GM19351 (cell line): ENCODE measurements around the gene TMED3.

ENCODE experiments used
- ATAC-seq: cut with Tn5 transposase; IDR thresholded peaks from one replicate; pipeline ENCODE4 v1.9.1; 2021; ENCODE audit warnings: mild to moderate bottlenecking, moderate library complexity; ENCODE audit not compliant: unreplicated experiment

Gene TMED3

DNA sequence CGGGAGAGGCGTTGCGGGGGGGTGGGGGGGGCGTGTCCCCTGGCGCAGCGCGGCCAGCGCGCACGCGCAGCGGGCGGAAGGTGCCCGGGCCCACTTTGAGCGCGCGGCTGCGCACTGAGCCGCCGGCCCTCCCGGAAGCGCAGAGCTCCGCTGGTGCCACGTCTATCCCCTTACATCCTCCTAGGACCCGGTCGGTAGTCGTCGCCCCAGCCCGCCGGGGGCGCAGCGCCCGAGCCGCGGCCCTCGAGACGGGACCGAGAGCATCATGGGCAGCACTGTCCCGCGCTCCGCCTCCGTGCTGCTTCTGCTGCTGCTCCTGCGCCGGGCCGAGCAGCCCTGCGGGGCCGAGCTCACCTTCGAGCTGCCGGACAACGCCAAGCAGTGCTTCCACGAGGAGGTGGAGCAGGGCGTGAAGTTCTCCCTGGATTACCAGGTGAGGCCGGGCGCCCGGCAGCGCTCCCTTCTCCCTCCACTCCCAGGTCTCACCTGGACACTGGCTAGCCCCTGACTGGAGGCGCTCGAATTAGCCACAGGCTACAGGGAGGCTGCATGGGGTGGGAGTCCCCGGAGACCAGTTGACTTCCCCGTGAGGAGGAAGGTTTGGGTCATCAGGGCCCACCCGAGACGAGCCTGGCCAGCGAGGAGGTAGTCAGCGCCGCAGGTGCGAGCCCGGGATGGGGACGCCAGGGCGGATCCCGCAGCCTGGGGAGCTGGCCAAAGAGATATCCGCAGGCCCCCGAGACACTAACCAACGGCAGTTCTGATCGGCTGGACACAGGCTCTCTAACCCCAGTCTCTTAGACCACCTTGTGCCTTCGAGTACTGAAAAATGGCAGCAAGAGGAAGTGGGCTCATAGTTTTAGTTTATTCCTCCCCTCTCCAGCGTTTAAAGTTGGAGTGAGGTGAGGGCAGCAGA lies at the start of gene TMED3:
TMED3 (plus strand) TSS at position 128 of the 916 bp plus-strand sequence; CDS start at position 266, 138 bp downstream.
- peak; percentile 90 for ATAC-seq

GRCh38 chr15:79261836-79262235 lies 49.1 kb upstream of the TMED3 start:
- ATAC-seq: no peak

GRCh38 chr15:79265167-79265566 lies 45.7 kb upstream of the TMED3 start:
- ATAC-seq: no peak

DNA sequence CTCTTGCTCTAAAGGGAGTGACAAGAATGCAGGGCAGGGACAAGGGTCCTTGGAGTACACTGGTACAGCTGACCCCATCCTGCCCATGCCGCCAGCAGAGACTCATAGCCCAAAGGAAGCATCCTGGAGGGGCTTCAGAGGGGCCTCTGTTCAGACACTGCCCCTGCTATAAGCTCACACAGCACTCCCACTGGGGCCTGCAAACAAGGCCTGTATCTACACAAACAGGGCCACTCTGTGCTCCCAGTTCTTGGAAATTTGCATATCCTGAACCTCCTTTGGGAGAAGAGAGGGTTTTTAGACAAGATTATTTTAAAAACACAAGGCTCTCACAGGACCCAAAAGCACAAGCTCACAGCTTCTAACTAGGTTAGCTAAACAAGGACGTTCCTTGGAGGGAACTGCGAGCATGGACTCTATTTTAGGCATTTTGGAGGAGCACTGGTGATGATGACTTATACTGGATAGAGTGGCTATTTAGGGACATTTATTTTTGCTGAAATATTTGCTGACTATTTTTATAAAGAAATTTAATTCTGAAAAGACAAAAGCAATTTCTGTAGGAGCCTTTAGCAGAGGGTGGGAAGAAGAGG lies 44.8 kb upstream of the TMED3 start:
- no peak for ATAC-seq

DNA sequence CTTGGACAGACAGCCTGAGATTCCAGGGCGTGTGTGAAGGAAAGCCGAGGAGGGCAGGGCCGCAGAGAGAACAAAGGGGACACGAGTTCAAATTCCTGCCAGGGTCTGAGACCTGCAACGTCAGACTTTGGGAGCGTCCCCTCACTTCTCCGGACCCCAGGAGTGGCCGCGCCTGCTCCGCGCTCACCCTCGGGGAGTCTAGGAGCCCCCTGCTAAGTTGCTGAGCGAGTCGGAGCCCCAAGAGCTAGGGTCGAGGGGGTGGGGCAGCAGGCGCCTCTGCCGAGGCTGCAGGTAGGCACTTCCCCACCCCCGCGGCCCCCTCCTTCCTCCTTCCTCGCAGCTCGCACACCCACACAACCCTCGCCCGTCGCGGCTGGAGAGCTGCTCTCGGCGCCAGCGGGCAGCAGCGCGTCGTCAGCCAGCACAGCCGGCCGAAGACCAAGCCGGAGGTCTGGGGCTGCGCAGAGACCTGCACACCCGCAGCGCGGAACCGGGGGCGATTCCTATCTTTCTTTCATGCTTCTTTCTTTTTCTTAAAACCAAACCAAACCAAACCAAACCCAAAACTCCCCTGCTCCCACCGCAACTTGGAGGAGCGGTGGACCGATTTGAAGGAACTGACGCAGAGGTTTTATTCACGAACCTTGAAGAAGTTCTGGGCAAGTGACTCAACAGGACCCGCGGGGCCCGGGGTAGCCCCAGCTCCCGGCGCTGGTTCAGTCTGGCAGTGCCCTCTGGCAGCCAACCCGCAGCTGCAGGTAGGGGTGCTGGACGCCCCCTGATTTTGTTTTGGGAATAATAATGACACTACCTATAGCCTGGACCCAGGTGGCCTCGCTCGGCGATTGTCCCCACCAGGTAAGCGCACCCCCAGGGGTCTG lies 28.3 kb upstream of the TMED3 start, which contains the start of gene ANKRD34C:
ANKRD34C (plus strand) TSS at position 352 of the 881 bp plus-strand sequence. CDS start 10,563 bp downstream, outside the sequence.
- ATAC-seq: no peak

GRCh38 chr15:79283252-79284048 lies 27.5 kb upstream of the TMED3 start:
- no peak for ATAC-seq

- no peak for ATAC-seq
Observed at GRCh38 chr15:79290642-79291275, 20.2 kb upstream of the TMED3 start.

- no peak for ATAC-seq
Observed at GRCh38 chr15:79292011-79292410, 18.9 kb upstream of the TMED3 start.

GRCh38 chr15:79294075-79294474 lies 16.8 kb upstream of the TMED3 start:
- ATAC-seq: no peak

DNA sequence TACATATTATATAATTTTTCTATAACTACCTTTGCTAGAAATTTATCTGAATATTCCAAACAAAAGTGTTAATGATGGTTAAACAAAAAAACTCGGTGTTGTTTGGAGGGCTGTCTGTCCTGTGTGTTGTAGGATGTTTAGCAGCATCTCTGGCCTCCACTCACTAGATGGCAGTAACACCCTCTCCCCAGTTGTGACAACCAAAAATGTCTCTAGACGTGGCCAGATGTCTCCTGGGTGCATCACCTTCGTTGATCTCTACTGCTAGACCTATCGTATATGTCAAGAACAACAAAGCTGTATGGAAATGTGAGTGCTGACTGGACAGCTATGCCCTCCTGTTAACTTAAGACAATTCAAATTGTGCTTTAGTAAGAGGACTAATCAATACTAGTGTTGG lies 14.3 kb upstream of the TMED3 start:
- ATAC-seq: no peak

- no peak for ATAC-seq
Observed at GRCh38 chr15:79299126-79299840, 11.6 kb upstream of the TMED3 start.

GRCh38 chr15:79299841-79300235 lies 11.1 kb upstream of the TMED3 start:
- ATAC-seq: no peak

- no peak for ATAC-seq
Observed at GRCh38 chr15:79307251-79307650, 3.7 kb upstream of the TMED3 start.

DNA sequence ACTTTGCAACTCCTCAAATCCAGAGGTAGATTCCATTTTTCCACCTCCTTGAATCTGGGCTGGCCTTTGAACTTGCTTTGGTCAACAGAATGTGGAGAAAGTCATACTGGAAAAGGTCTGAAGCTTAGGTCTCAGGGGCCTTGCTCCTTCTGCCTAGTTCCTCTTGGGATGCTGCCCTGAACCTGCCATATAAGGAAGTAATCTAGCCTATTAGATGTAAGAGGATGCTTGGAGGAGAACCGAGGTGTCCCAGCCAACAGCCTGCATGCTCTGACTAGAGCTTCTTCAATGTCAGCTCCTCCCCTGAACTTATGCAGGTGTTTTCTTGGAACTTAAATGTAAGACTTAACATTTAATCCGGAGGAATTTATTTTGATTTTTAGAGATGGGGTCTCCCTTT lies 2.0 kb upstream of the TMED3 start:
- no peak for ATAC-seq

- ATAC-seq: peak; percentile 37
Observed at GRCh38 chr15:79310612-79310984, 314 bp upstream of the TMED3 start.

- no peak for ATAC-seq
Observed at GRCh38 chr15:79311901-79312553, 1.1 kb downstream of the TMED3 start.

DNA sequence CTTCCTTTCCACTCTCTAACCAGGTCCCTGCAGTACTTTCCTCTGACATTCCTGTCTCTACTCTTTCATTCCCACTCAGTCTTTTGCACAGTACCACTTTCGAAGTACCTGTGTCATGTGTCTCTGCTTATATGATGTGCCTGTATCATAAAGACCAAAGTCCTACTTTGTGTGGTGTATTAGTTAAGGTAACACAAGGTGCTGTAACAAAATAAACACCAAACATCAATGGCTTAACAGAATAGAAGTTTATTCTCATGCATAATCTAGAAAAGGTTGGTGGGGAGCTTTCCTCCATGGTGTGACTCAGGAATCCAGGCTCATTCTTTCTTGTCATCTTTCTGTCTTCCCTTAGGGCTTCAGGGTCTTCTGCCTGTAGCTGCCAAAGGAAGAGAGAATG lies 3.3 kb downstream of the TMED3 start:
- no peak for ATAC-seq

DNA sequence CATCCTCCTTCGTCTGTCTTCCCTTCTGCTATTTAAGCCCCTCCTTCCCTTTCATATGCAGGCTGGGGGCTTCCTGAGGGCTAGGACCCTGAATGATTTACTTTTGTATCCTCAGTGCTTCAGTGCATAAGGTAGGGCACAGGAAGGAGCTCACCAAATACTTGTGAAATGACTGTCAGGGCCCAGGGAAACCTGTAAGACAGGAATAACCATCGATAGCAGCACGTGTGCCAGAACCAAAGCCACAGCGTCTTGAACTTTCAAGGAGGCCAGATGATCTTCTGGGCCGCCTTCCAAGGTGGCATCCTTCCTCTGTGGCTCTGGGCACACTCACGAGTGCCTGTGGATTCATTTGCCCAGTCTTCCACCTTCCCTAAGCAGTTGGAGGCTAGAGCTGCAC lies 3.9 kb downstream of the TMED3 start:
- ATAC-seq: no peak
